ENCODE results near the gene TMEM185B. TPM values are rescaled to one million over a fixed set of nuclear protein-coding genes. Genes with fewer than 3 reads are reported as not detected.

TMEM185B gene
- total and polyA plus RNA-seq, 10 donors: 3.9 to 35.6 (median 22.5) TPM

DNA sequence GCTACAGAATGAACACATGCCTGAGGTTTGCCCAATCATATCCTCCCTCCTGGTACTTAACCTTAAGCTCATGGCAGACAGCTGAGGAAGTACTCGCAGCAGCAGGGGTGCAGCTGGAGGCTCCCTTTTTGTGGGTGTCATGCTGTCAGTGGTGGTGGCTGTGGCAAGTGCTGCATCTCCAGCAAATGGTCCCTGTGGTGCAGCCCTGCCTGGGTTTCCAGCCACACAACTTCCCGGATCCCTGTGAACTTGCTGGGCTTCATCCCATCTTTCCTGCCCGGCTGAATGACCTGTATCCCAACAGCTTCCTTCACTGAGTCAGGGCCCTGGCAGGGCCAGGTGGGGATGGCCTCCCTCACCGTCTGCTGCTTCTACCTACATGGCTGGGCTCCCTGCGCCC lies 5.0 kb downstream of the TMEM185B start:
- Histone ChIP-seq H3K4me1 (peaks cover 5 to 41% (median 31%) of the 10 kb centered on the region in 6 donors), H3K27me3 (replicated peaks in 1 of 7) (no peaks in the 10 kb centered on the region), H3K4me3 (no peak overlapping the region), H3K27ac (no peak overlapping the region), H3K9me3 (peaks cover 0 to 6% (median 0%) of the 10 kb centered on the region in 8 donors), H3K36me3 (peaks cover 0 to 40% (median 7%) of the 10 kb centered on the region in 6 donors)
- TF ChIP-seq POLR2A (IDR thresholded peaks at IDR 0.05) (no peak), POLR2AphosphoS5 (IDR thresholded peaks at IDR 0.05) (no peak)
- TF ChIP-seq, protein P1, sequence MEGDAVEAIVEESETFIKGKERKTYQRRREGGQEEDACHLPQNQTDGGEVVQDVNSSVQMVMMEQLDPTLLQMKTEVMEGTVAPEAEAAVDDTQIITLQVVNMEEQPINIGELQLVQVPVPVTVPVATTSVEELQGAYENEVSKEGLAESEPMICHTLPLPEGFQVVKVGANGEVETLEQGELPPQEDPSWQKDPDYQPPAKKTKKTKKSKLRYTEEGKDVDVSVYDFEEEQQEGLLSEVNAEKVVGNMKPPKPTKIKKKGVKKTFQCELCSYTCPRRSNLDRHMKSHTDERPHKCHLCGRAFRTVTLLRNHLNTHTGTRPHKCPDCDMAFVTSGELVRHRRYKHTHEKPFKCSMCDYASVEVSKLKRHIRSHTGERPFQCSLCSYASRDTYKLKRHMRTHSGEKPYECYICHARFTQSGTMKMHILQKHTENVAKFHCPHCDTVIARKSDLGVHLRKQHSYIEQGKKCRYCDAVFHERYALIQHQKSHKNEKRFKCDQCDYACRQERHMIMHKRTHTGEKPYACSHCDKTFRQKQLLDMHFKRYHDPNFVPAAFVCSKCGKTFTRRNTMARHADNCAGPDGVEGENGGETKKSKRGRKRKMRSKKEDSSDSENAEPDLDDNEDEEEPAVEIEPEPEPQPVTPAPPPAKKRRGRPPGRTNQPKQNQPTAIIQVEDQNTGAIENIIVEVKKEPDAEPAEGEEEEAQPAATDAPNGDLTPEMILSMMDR (IDR thresholded peaks at IDR 0.05 in 8 of 11, conservative IDR thresholded peaks at IDR 0.05 in 3 of 11): no peak
- WGBS, 5 donors: 87 to 99% (median 94%) methylated on average over 5 of the region's 5 CpGs
- intact Hi-C loops (cut with DNase I; ENCODE audit: low total_unique reads): no loop called here
- DNase-seq: peak; percentile 66

DNA sequence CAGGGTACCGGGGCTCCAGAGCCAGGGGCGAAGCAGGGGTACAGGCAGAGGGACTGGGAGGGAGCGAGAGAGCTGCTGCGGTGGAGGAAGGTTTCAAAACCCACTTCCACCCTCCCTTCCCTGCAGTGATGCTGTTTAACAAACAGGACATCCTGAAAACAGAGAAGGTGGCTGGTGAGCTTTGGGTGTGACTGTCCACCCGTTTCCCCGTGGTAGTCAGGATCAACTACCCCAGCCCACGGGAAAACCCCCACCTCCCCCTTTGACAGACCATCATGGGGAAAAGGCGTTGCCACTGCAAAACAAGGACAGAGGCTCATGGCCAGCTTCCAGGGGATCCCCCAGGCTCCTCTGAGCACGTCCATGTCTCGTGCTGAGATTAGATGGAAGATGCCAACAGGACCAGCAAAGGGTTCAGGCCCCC lies 12.9 kb downstream of the TMEM185B start:
- WGBS, 5 donors: 18 to 34% (median 21%) methylated on average over 10 of the region's 10 CpGs
- intact Hi-C loops (cut with DNase I; ENCODE audit: low total_unique reads): no loop called here
- TF ChIP-seq, protein P1 (IDR thresholded peaks at IDR 0.05 in 8 of 11, conservative IDR thresholded peaks at IDR 0.05 in 3 of 11): no peak
- peak in 1 of 3 donors; percentile 23 for TF ChIP-seq POLR2AphosphoS5 (IDR thresholded peaks at IDR 0.05)
- Histone ChIP-seq H3K9me3 (no peaks in the 10 kb centered on the region), H3K4me3 (peak overlapping the region in 1 of 8 donors; percentile 24), H3K27me3 (replicated peaks in 1 of 7) (no peaks in the 10 kb centered on the region), H3K36me3 (no peaks in the 10 kb centered on the region), H3K4me1 (peaks cover 0 to 34% (median 11%) of the 10 kb centered on the region in 6 donors), H3K27ac (peak overlapping the region in 6 of 8 donors; percentile 20 to 88 (median 74))
- DNase-seq: no peak

DNA sequence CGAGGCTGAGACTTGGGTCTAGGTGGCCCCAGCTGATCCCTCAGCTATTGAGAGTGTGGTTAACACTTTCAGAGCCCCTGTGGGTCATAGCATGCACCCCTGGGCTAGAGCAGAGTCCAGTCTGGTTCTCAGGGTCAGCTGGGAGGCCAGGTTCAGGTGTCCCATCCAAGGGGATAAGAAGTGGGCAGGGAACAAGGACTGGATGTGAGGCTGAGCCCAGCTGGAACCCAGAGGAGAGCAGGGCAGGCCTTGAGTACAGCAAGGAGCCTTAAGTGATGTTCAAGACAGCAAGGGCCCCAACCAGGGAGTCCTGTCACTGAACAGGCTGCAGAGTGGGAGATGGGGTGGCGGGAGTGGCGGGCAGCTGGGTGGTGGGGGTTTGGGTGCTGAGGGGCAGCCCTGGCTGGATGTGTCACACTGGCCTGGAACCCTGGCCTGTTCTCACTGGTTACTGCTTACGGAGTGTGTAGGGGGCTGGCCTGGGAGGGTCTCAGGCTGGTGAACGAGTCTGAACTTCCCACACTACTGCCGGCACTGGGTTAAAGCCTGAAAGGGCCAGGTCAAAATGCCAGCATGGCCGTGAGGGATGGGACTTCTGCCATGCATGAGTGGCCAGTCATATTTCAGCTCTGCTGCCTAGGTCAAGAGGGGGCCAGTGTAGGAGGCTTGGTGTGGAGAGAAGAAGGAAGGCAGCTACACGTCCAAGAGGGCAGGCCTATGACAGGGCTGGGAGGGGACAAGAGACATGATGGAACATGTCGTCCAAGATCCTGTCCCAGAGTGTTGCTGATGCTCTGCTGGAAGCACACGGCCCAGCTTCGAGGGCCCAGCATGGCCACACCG lies 13.6 kb downstream of the TMEM185B start:
- TF ChIP-seq, protein P1 (IDR thresholded peaks at IDR 0.05 in 8 of 11, conservative IDR thresholded peaks at IDR 0.05 in 3 of 11): no peak
- TF ChIP-seq POLR2AphosphoS5 (IDR thresholded peaks at IDR 0.05): peak in 2 of 3 donors; percentile 14 to 77
- TF ChIP-seq POLR2A (IDR thresholded peaks at IDR 0.05): no peak
- peaks cover 0 to 38% (median 12%) of the 10 kb centered on the region in 6 donors for H3K4me1 ChIP-seq
- intact Hi-C loops (cut with DNase I; ENCODE audit: low total_unique reads): no loop called here
- 58 to 66% (median 62%) methylated on average over 12 of the region's 12 CpGs for WGBS, 5 donors
- no peaks in the 10 kb centered on the region for H3K9me3 ChIP-seq
- H3K4me3 ChIP-seq: peak overlapping the region in 1 of 8 donors; percentile 24
- H3K27me3 ChIP-seq (replicated peaks in 1 of 7): no peaks in the 10 kb centered on the region
- H3K27ac ChIP-seq: peak overlapping the region in 6 of 8 donors; percentile 20 to 88 (median 74)
- DNase-seq: peak; percentile 83
- H3K36me3 ChIP-seq: no peaks in the 10 kb centered on the region
